GM18517 (cell line): Measurements from ENCODE around the gene GARIN6.
A peak's percentile ranks its signal among the peaks of the same experiment; 100 is the strongest.
"Not testable (repeated sequence)": the region's sequence is repeated elsewhere in the genome, so short reads cannot be mapped to it uniquely, and the experiment has no call there.

ENCODE experiments used
- ATAC-seq: cut with Tn5 transposase; IDR thresholded peaks from one replicate; pipeline ENCODE4 v1.9.1; 2021; ENCODE audit warnings: mild to moderate bottlenecking, moderate library complexity; ENCODE audit not compliant: unreplicated experiment

GARIN6 gene

GRCh38 chr12:99647453-99647852 is at the start of gene GARIN6:
Gene GARIN6, plus strand, starts transcription at chr12:99647753. Its CDS starts 422 bp downstream, at chr12:99648175.
- no peak for ATAC-seq

DNA sequence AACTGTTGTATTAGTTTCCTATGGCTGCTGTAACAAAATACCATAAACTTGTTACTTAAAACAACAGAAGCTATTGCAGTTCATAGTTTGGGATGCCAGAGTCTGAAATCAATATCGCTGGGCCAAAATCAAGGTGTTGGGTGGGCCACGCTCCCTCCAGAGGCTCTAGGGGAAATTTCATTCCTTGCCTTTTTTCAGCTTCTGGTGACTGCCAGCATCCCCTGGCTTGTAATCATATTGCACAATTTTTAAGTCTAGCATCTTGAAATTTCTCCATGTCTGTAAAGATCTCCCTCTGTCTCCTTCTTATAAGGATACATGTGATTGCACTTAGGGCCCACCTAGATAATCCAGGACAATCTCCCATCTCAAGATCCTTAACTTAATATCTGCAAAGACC is 48.8 kb upstream of the GARIN6 start:
- ATAC-seq: no peak

DNA sequence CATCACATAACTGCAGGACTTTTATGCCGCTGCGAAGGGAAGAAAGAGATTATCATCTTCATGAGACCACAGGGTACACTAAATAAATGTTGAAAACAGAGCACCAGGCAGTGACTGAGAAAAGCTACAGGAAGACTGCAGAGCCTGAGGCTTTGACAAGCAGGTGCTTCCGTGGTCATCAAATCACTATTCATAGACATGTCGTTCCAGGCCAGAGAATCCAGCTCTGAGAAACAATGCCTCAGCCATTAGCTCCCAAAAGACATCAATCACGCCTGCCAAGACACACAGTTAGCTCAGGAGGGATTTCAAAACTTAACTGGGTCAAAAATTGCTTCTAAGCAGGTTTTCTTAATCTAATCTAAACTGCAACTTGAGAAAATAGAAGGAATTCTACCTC is 47.2 kb upstream of the GARIN6 start:
- ATAC-seq: peak; percentile 76

DNA sequence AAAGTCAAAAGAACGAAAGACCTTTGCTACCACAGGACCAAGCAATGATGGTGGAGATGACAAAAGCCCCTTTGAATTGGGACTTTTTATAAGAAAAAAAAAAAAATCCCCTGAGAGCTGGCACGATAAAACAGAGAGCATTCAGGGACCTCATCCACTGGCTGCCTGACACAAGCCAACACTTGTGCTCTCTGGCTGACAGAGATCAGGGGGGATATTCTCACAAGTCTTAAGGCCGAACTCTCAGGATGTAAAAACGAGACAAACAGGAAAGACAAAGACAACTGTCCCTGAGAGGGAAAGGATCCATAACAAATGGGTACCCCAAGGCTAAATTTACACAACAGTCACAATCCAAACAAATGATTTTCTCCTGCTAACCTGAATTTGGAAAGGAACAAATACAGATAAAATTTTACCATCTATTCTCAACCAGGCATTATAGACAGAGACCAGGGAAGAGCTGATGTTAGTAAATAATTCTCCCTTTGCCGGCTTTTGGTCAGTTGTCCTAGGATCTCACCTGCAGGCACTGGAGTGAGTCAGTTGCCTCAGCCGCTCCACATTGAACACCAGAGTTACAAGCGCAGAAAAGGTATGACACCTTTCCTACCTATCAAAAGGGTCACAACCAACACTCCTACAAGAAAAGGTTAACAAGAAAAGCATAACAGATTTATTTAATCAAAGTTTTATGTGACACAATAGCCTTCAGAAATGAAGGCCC is 37.9 kb upstream of the GARIN6 start:
- ATAC-seq: no peak

GRCh38 chr12:99611117-99611516 is 36.4 kb upstream of the GARIN6 start:
- ATAC-seq: no peak

- no peak for ATAC-seq
These were observed 36.0 kb upstream of the GARIN6 start for GRCh38 chr12:99611599-99611998.

DNA sequence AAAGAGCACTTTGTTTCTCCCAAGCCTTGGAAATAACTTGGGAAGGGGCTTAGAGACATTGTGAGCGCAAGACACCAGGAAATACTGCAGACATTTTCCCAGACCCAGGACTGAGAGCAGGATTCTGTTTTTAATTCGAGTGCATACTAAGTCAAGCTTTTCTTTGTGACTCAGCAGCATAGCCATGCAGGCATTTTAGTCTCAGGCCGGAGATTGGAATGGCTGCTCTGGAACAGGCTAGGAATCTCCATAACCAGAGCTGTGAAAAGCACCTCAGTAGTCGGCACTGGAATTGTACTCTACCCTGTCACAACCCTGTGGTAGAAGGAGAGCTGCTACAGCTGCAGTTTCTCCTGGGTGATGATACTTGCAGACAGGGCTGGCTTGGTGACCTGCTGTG is 28.9 kb upstream of the GARIN6 start:
- no peak for ATAC-seq

- ATAC-seq: peak; percentile 89
These were observed 28.0 kb upstream of the GARIN6 start for GRCh38 chr12:99619389-99620158.

- no peak for ATAC-seq
These were observed 27.4 kb upstream of the GARIN6 start for GRCh38 chr12:99620159-99620479.

DNA sequence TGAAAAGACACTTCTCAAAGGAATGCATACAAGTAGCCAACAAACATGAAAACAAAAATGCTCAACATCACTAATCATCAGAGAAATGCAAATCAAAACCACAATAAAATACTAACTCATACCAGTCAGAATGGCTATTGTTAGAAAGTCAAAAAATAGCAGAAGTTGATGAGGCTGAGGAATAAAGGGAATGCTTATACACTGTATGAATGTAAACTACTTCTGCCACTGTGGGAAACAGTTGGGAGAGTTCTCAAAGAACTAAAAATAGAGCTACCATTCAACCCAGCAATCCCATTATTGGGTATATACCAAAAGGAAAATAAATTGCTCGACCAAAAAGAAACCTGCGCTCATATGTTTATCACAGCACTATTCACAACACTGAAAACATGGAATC is 23.0 kb upstream of the GARIN6 start:
- not testable (repeated sequence) for ATAC-seq

GRCh38 chr12:99627459-99627858 is 20.1 kb upstream of the GARIN6 start:
- ATAC-seq: no peak

GRCh38 chr12:99644629-99645028 is 2.9 kb upstream of the GARIN6 start:
- ATAC-seq: no peak

DNA sequence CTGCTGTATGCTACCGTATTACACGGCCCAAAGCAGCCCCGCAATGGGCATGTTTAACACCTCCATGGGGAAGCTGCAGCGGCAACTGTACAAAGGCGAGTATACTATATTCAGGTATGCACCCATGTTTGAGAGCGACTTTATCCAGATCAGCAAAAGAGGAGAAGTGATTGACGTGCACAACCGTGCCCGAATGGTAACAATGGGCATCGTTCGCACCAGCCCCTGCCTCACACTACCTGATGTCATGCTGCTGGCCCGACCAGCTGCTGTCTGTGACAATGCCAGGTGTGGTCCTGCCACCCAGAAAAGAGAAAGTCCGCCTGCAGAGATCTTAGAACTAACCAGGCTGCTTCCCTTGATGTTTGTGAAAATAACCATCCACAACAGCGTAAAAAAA is 630 bp downstream of the GARIN6 start:
- ATAC-seq: no peak

- no peak for ATAC-seq
These were observed 2.0 kb downstream of the GARIN6 start for GRCh38 chr12:99649551-99649950.

DNA sequence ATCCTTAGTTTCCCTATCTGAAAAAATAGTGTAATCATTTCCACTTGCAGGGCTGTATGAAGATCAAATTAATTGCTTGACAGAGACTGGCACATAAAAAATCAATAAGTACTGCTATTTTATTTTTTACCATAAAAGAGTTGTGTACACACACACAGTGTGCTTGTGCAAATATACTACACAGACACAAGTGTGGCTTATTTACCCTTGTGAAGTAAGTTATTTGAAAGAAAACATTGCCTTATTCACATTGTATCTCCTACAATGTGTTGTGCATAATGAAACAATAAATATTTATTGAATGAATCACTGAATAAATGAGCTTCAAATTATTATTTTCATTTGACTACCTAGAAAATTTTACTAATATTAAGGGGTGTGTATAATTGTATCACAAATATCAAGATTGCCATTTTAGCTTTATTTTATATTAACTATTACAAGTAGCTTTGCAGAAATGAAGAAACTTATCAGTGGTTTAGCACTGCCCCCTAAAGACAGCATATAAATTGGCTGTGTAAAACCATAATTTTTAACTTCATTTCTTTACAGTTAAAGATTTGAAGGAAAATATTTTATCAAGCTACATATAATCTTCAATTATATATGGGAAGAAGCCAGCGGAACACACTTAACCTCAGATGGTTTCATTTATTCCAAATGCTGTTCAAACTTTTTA is 11.3 kb downstream of the GARIN6 start:
- no peak for ATAC-seq

- no peak for ATAC-seq
These were observed 23.1 kb downstream of the GARIN6 start for GRCh38 chr12:99670635-99671034.

GRCh38 chr12:99680276-99680675 is 32.7 kb downstream of the GARIN6 start:
- ATAC-seq: no peak

DNA sequence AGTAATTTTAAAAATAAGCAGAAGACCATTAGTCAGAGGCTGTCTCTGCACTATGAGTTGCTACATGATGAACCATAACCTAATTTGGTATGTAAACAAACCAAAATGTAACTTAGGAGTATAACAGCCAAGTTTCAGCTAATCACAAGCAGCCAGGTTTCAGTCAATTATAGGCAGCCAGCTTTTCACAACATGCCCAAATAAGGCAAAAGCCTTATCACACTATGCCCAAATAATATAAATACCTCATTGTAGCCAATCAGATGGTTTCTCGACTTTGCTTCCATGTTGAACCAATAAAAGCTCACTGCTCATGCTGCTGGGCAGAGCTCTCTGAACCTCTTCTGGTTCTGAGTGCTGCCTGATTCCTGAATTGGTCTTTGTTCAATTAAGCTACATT is 38.6 kb downstream of the GARIN6 start:
- ATAC-seq: no peak

GRCh38 chr12:99695050-99695449 is 47.5 kb downstream of the GARIN6 start:
- ATAC-seq: no peak
